Gastroesophageal sphincter (tissue), 3 donors: ENCODE measurements around the gene CTAG2.
"Not testable (repeated sequence)": the region's sequence is repeated elsewhere in the genome, so short reads cannot be mapped to it uniquely, and the experiment has no call there.

ENCODE experiments used
- CTCF ChIP-seq, 4 experiments: fragments of 200-600 bp in 2 of 4; fragments of 450-650 bp in 2 of 4; sonication (generic) in 1 of 4; IDR thresholded peaks; one replicate each; pipeline ENCODE4 v1.5.1; 2017 to 2019; ENCODE audit warnings: antibody characterized with exemption in 4 of 4, mild to moderate bottlenecking in 2 of 4, moderate library complexity in 2 of 4
- EP300 ChIP-seq: sonication (generic); formaldehyde crosslinking; IDR thresholded peaks from one replicate; pipeline ENCODE4 v1.6.1; 2017; ENCODE audit warnings: antibody characterized with exemption, mild to moderate bottlenecking
- POLR2A ChIP-seq, 2 donors: fragments of 450-650 bp; IDR thresholded peaks; one replicate each; pipeline ENCODE4 v1.6.1; 2017; ENCODE audit warnings: antibody characterized with exemption in 2 of 2, mild to moderate bottlenecking in 2 of 2, moderate library complexity in 1 of 2
- POLR2AphosphoS5 ChIP-seq: sonication (generic); formaldehyde crosslinking; IDR thresholded peaks from one replicate; pipeline ENCODE4 v1.6.1; 2017; ENCODE audit warnings: antibody characterized with exemption

- not testable (repeated sequence) for TF ChIP-seq POLR2A (IDR thresholded peaks at IDR 0.05); CTCF (IDR thresholded peaks at IDR 0.05); EP300; POLR2AphosphoS5
Measured at GRCh38 chrX:154607976-154608375, 45.4 kb downstream of the CTAG2 start.
